ENCODE measurements around the gene ECD.

ECD gene

GRCh38 chr10:73186266-73186665, 18.5 kb upstream of the ECD start:
- Histone ChIP-seq H3K79me2 (ENCODE audit: insufficient read depth, low read length) (no peaks in the 10 kb centered on the region), H3K9ac (ENCODE audit: low read depth, low read length) (no peak overlapping the region), H3K4me2 (ENCODE audit: insufficient read depth, low read length) (no peak overlapping the region), H3K36me3 (ENCODE audit: insufficient read depth, low read length) (peaks cover 11% of the 10 kb centered on the region), H3K4me3 (ENCODE audit: low read depth in 1 of 2, low read length in 2 of 2) (no peak overlapping the region), H4K20me1 (ENCODE audit: insufficient read depth, low read length) (no peaks in the 10 kb centered on the region), H3K4me1 (ENCODE audit: insufficient read depth, low read length) (no peaks in the 10 kb centered on the region), H3K27ac (ENCODE audit: low read length) (no peak overlapping the region), H2AFZ (ENCODE audit: low read depth, low read length) (no peak overlapping the region), H3K9me3 (ENCODE audit: insufficient read depth, low read length, severe bottlenecking) (no peaks in the 10 kb centered on the region), H3K27me3 (ENCODE audit: insufficient read depth, low read length, poor library complexity) (no peaks in the 10 kb centered on the region)
- DNase-seq (no peak), ATAC-seq (ENCODE audit: insufficient read depth, low read depth) (no peak)
- TF ChIP-seq EZH2 (IDR thresholded peaks at IDR 0.05; ENCODE audit: borderline replicate concordance, low read depth, low read length, severe bottlenecking): no peak
- TF ChIP-seq, protein P1, sequence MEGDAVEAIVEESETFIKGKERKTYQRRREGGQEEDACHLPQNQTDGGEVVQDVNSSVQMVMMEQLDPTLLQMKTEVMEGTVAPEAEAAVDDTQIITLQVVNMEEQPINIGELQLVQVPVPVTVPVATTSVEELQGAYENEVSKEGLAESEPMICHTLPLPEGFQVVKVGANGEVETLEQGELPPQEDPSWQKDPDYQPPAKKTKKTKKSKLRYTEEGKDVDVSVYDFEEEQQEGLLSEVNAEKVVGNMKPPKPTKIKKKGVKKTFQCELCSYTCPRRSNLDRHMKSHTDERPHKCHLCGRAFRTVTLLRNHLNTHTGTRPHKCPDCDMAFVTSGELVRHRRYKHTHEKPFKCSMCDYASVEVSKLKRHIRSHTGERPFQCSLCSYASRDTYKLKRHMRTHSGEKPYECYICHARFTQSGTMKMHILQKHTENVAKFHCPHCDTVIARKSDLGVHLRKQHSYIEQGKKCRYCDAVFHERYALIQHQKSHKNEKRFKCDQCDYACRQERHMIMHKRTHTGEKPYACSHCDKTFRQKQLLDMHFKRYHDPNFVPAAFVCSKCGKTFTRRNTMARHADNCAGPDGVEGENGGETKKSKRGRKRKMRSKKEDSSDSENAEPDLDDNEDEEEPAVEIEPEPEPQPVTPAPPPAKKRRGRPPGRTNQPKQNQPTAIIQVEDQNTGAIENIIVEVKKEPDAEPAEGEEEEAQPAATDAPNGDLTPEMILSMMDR (IDR thresholded peaks at IDR 0.05; ENCODE audit: borderline replicate concordance, extremely low read depth, low read length, poor library complexity, severe bottlenecking): no peak

- ATAC-seq (ENCODE audit: insufficient read depth, low read depth) (no peak), DNase-seq (no peak)
- Histone ChIP-seq H3K36me3 (ENCODE audit: insufficient read depth, low read length) (peaks cover 19% of the 10 kb centered on the region), H3K79me2 (ENCODE audit: insufficient read depth, low read length) (no peaks in the 10 kb centered on the region), H4K20me1 (ENCODE audit: insufficient read depth, low read length) (no peaks in the 10 kb centered on the region), H3K27me3 (ENCODE audit: insufficient read depth, low read length, poor library complexity) (no peaks in the 10 kb centered on the region), H3K4me1 (ENCODE audit: insufficient read depth, low read length) (no peaks in the 10 kb centered on the region), H3K9me3 (ENCODE audit: insufficient read depth, low read length, severe bottlenecking) (no peaks in the 10 kb centered on the region), H3K4me2 (ENCODE audit: insufficient read depth, low read length) (no peak overlapping the region), H3K4me3 (ENCODE audit: low read depth in 1 of 2, low read length in 2 of 2) (no peak overlapping the region), H3K27ac (ENCODE audit: low read length) (no peak overlapping the region), H3K9ac (ENCODE audit: low read depth, low read length) (no peak overlapping the region), H2AFZ (ENCODE audit: low read depth, low read length) (no peak overlapping the region)
- no peak for TF ChIP-seq EZH2 (IDR thresholded peaks at IDR 0.05; ENCODE audit: borderline replicate concordance, low read depth, low read length, severe bottlenecking)
- TF ChIP-seq, protein P1 (IDR thresholded peaks at IDR 0.05; ENCODE audit: borderline replicate concordance, extremely low read depth, low read length, poor library complexity, severe bottlenecking): no peak
Measured at GRCh38 chr10:73183667-73184281, 16.0 kb upstream of the ECD start.

DNA sequence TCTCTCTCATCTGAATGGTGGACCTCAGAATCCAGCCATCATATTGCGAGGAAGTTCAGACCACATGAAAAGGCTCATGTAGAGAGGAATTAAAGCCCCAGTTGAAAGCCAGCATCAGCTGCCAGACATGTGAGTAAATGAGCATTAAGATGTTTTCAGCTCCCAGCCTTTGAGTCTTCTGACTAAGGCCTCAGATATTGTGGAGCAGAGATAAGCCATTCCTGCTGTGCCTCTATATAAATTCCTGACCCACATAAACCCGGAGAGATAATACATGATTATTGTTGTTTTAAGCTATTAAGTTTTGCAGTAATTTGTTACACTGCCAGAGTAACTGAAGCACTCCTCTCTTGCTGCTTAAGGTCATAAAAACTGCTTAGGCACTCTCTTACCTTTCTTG, 14.8 kb upstream of the ECD start:
- H3K9me3 ChIP-seq (ENCODE audit: insufficient read depth, low read length, severe bottlenecking): no peaks in the 10 kb centered on the region
- H3K4me2 ChIP-seq (ENCODE audit: insufficient read depth, low read length): no peak overlapping the region
- no peak overlapping the region for H3K4me3 ChIP-seq (ENCODE audit: low read depth in 1 of 2, low read length in 2 of 2)
- H2AFZ ChIP-seq (ENCODE audit: low read depth, low read length): no peak overlapping the region
- no peaks in the 10 kb centered on the region for H4K20me1 ChIP-seq (ENCODE audit: insufficient read depth, low read length)
- H3K79me2 ChIP-seq (ENCODE audit: insufficient read depth, low read length): no peaks in the 10 kb centered on the region
- H3K27ac ChIP-seq (ENCODE audit: low read length): no peak overlapping the region
- no peaks in the 10 kb centered on the region for H3K27me3 ChIP-seq (ENCODE audit: insufficient read depth, low read length, poor library complexity)
- H3K4me1 ChIP-seq (ENCODE audit: insufficient read depth, low read length): no peaks in the 10 kb centered on the region
- no peak for TF ChIP-seq EZH2 (IDR thresholded peaks at IDR 0.05; ENCODE audit: borderline replicate concordance, low read depth, low read length, severe bottlenecking)
- TF ChIP-seq, protein P1 (IDR thresholded peaks at IDR 0.05; ENCODE audit: borderline replicate concordance, extremely low read depth, low read length, poor library complexity, severe bottlenecking): no peak
- H3K36me3 ChIP-seq (ENCODE audit: insufficient read depth, low read length): peaks cover 19% of the 10 kb centered on the region
- H3K9ac ChIP-seq (ENCODE audit: low read depth, low read length): no peak overlapping the region
- DNase-seq: no peak
- no peak for ATAC-seq (ENCODE audit: insufficient read depth, low read depth)
